Ovary (tissue), 3 donors: ENCODE measurements around the gene VAPB.

Experiments used
- CTCF ChIP-seq, 3 donors: fragments of 450-650 bp in 2 of 3; fragments of 200-600 bp in 1 of 3; IDR thresholded peaks; one replicate each; pipeline versions ENCODE4 v1.5.1 to v1.8.0; 2016 to 2022; ENCODE audit warnings: antibody characterized with exemption in 3 of 3, mild to moderate bottlenecking in 1 of 3
- EP300 ChIP-seq: sonication (generic); formaldehyde crosslinking; IDR thresholded peaks from one replicate; pipeline ENCODE4 v1.6.1; 2017; ENCODE audit warnings: antibody characterized with exemption
- POLR2A ChIP-seq: fragments of 450-650 bp; IDR thresholded peaks from one replicate; pipeline ENCODE4 v1.6.1; 2017; ENCODE audit warnings: antibody characterized with exemption, mild to moderate bottlenecking, moderate library complexity
- donor health status: DM: no; HTN: no; CAD: no.

GRCh38 chr20:58473453-58474425 is 84.7 kb downstream of the VAPB start:
- TF ChIP-seq POLR2A, result no peak
- no peak for TF ChIP-seq CTCF (IDR thresholded peaks at IDR 0.05)
- no peak for TF ChIP-seq EP300
